LNCAP (cell line): ENCODE measurements around the gene OSBPL2.

Experiments used
- TF ChIP-seq, protein P1 (sequence below): fragments of 450-650 bp; IDR thresholded peaks from 2 replicates; pipeline ENCODE4 v1.5.1; 2017; ENCODE audit warnings: mild to moderate bottlenecking

Gene OSBPL2

DNA sequence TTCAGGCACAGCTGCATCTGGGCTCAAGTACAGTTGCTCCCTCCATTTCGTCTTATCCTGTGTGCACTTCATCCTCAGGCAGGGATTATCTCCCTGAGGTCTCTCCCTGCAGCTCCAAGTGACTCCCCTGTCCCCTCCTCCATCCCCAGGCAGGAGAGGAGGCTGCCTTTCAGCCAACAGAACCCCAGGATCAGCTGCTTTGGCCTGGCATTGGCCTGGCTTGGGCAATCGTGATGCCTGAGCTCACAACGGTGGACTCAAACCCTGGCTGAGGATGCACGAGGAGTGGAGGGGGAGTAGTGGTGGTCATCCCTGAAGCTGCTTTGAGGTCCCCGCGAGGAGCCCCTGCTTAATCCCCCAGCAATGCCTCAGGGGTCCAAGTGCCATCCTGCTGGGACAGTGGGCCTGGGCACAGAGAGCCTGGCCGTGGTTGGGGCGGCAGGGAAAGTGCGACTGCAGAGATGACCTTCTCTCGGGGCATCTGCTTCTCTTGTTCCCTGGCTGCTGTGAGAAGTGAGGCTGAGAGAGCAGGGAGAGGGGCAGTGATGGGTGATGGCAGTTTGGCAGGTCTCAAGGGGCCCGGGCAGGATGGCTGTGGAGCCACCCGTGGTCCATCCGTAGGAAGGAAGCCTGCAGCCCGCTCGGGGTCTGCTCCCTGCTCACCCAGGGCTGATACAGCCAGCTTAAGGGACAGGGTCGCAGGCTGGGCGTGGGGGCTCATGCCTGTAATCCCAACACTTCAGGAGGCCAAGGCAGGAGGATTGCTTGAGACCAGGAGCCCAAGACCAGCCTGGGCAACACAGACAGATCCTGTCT lies 12.3 kb upstream of the OSBPL2 start:
- TF ChIP-seq, protein P1, sequence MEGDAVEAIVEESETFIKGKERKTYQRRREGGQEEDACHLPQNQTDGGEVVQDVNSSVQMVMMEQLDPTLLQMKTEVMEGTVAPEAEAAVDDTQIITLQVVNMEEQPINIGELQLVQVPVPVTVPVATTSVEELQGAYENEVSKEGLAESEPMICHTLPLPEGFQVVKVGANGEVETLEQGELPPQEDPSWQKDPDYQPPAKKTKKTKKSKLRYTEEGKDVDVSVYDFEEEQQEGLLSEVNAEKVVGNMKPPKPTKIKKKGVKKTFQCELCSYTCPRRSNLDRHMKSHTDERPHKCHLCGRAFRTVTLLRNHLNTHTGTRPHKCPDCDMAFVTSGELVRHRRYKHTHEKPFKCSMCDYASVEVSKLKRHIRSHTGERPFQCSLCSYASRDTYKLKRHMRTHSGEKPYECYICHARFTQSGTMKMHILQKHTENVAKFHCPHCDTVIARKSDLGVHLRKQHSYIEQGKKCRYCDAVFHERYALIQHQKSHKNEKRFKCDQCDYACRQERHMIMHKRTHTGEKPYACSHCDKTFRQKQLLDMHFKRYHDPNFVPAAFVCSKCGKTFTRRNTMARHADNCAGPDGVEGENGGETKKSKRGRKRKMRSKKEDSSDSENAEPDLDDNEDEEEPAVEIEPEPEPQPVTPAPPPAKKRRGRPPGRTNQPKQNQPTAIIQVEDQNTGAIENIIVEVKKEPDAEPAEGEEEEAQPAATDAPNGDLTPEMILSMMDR, result no peak

DNA sequence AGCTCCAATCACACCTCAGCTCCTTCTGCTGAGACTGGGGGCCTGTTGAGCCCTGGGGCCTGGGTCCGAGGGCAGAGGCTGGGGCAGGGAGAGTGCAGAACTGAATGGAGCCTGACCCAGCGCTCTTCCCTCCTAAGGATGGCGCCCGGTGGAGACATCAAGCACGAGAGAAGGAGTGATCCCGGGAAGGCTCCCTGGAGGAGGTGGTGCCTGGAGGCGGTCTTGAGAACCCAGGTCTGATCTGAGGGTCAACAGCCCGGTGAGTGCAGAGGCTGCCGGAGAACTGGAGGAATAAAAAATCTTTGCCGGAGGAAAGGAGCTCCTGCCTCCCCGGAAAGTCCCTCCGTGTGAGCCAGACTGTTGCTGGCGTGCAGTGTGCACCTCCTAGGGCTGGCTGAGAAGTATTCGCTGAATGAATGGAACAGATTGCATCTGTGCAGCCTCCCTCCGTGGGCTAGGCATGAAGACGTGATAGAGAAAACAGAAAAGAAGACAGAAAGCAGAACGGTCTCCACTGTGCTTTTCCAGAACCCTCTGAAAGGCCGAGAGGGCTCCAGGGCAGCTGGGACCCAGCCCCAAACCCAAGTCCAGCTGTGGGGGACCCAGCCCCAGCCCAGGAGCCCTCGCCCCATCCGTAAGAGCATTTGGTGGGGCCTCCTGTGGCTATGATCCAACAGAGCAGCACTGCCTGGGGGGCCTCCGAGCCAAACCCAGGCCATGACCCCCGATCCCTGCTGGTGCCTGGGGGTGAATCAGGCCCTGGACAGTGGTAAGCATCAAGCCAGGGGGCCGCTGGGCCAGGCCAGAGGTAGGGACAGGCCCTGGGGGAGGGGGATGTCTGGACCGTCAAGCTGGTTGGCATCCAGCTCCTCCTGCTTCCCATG lies 11.4 kb upstream of the OSBPL2 start:
- TF ChIP-seq, protein P1, result no peak

DNA sequence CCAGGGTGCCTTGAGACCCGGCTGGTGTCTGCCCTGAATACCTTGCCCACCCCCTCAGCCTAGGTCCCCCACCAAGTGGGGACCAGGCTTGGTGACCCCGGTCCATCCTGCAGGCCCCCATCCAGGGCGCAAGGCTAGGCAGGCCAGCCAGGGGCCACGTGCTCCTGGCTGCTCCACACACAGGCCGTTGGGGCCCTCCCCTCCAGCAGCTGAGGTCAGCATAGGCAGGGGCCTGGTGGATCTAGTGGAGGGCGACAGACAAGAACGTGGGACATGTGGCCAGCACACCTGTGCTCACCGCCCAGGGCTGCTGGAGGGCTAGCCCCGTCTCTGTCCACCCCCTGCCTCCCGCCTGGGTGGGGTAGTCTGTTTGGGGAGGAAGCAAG lies 10.7 kb upstream of the OSBPL2 start:
- TF ChIP-seq, protein P1, result no peak

DNA sequence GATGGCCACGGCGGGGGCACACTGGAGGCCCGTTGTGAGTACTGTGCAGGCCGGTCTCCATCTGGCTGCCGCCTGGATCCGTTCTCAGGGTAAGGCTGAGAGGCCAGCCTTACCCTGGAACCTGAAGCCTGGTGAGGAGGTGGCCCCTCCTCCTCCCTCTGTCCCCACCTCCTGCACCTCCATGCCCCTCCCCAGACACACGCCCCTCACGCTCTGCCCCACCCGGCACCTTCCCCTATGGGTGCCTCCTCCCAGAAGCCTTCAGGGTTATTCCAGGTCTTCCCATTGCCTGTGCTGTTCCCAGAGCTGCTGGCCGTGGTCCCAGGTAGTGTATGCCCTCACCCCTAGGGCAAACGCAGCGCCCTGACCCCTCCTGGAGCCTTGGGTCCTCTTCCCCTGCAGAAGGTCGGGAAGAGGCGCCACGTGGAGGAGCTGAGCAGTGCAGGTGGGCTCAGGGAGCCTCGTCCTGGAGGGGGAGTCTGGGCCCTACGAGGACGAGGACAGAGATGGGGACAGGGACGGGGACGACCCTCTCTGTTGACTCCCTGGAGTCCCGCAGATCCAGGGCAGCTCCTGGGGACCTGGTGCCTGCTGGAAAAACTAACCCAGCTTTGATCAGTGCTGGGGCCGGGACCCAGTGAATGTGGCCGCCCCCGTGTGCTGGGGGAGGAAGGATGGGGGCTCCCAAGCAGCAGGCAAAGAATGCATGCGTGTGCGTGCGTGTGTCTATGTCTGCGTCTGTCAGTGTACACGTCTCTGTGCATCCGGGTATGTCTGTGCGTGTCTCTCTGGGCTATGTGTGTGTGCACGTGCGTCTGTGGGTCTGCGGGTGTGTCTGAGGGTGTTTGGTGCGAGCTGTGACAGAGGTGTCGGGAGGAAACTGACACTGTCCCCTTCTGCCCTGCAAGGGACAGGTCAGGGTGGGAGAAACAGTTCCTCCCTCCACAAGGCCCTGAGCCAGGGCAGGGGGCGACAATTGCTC lies 10.1 kb upstream of the OSBPL2 start:
- TF ChIP-seq, protein P1, result no peak

DNA sequence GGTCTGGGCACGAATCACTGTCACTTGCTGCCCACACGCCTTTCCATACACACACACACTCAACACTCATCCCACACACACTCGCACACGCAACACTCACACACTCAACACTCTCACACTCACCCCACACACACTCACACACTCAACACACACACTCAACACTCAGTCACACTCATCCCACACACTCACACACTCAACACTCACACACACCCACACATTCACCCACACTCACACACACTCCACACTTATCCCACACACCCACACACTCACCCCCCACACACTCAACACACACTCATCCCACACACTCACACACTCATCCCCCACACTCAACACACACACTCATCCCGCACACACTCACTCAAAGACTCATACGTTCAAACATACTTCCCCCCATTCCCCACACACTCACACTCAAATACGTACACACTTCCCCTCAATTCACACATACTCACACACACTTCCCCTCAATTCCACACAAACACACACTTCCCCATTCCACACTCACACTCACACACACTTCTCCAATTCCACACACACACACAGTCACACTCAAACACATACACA lies 9.3 kb upstream of the OSBPL2 start:
- TF ChIP-seq, protein P1, result no peak

DNA sequence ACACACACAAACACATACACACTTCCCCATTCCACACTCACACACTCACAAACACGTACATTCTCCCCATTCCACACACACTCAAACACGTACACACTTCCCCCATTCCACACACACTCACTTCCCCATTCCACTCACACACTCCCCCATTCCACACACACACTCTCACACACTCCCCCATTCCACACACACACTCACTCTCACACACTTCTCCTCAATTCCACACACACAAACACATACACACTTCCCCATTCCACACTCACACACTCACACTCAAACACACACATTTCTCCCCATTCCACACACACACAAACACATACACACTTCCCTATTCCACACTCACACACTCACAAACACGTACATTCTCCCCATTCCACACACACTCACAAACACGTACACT lies 8.7 kb upstream of the OSBPL2 start:
- TF ChIP-seq, protein P1, result no peak
